DMS 273 treated with DMSO at 0.1 percent for 48 hours (cell line): ENCODE data around the gene TMEM217.
"Not testable (repeated sequence)": the region's sequence is repeated elsewhere in the genome, so short reads cannot be mapped to it uniquely, and the experiment has no call there.

Experiments
- DNase-seq: peaks from one replicate; lab custom pipeline; 2025; lab: John Stamatoyannopoulos, UW

The TMEM217 gene

GRCh38 chr6:37210313-37210968, 47.5 kb downstream of the TMEM217 start:
- peak; percentile 47 for DNase-seq

DNA sequence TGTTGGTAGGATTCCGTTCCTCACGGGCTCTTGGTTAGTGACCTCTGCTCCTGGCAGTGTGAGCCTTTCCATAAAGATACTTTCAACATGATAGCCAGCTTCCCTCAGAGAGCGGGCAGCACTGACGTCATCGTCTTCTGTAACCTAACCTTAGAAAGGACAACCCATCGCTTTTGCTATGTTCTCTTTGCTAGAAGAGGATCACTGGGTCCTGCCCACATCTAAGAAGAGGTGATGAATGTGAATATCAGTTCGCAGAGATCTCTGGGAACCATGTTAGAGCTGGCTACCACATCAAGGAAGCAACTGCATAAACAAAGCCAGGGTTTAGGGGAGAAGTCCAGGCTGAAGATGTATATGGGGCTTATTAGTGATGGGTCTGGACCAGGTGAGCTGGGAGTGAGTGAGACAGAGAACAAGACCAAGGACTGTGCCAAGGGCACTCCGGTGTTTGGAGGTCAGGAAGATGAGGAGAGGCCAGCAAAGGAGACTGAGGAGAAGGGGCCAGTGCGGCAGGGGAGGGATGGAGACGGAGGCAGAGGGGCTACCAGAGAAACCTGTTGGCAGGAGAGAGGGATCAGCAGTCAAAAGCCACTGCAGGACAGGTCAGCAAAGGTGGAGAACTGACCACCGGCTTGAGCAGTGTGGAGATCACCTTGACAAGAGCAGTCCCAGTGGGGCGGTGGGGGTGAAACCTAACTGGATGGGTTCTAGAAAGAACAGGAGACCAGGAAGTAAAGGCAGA, 48.3 kb downstream of the TMEM217 start:
- DNase-seq, result no peak

DNA sequence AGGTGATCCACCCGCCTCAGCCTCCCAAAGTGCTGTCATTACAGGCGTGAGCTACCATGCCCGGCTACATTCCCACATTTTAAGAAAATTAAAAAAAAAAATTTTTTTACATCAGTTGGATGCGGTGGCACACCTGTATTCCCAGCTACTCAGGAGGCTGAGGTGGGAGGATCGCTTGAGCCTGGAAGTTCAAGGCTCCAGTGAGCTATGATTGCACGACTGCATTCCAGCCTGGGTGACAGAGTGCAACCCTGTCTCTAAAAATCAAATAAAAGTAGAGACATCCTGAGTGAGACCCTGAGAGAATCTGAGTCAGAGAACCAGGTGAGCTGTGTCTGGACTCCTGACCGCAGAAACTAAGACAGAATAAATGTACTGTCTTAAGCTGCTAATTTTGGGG, 49.2 kb downstream of the TMEM217 start:
- no peak for DNase-seq

GRCh38 chr6:37207903-37208456, 50.0 kb downstream of the TMEM217 start:
- peak; percentile 29 for DNase-seq

- DNase-seq, result no peak
Observed at GRCh38 chr6:37206622-37207021, 51.3 kb downstream of the TMEM217 start.

- DNase-seq, result no peak
Observed at GRCh38 chr6:37205997-37206340, 52.0 kb downstream of the TMEM217 start.

- no peak for DNase-seq
Observed at GRCh38 chr6:37205175-37205996, 52.6 kb downstream of the TMEM217 start.

- DNase-seq, result no peak
Observed at GRCh38 chr6:37204014-37204751, 53.8 kb downstream of the TMEM217 start.

DNA sequence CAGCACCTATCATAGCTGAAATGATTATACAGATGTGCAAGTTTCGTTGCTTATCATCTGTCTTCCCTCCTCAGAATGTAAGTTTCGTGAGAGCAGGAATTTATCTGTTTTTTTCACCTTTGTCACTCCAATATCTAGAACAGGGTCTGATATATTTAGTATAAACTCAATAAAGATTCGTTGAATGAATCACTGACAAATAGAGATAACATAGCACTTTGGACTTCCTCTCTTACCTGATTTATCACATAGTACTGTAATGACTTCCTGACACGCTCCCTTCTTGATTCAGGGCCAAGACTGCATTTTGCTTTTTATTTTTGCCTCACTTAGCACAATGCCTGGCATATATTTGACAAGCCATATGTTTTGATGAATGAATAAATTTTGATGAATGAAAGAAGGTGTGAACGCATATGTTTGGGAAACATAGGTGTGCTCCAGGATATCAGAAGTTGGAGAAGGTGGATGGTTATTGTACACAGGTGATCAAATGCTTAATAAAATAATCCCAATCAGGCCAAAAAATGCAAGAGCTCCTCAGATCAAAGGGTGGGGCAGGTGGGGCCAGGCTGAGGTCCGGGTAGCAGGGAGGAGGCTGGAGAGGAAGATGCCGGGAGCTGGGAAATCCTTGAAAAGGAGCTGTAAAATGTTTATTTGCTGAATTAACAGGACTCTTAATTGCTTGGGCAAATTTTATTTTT, 55.0 kb downstream of the TMEM217 start:
- no peak for DNase-seq

DNA sequence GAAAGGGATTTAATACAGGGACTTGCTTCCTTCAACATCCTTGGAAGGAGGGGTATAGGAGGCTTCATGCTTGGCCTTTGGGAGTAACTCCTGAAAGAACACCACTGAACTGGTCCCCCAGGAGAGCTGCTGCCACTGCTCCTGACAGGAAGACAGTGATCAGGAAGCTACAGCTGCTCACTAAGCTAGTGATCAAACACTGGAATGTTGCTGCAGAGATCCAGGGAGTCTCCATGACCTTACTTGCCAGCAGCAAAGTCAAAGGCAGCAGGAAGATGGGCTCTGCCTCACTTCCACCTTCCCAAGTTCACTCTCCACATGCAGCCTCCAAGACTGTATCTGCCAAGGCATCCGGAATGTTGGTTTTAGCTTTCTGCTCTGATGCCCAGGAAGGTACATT, 56.2 kb downstream of the TMEM217 start:
- no peak for DNase-seq

DNA sequence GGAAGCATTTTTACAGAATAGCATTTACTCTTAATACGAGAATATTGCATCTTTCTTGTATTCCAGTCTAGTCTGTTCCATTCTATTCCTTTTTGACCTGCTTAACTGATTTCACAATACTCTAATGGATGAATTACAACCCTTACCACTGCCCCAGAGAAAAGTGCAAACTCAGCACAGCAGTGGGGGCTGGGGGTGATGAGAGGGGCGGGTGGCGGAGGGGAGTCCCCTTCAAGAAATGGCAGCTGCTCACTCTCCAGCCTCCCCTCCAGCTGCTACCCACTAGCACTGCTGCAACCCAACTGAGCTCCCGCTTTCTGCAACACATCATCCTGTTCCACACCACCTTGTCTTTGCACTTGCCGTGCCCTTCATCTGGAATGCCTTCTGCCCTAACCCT, 57.9 kb downstream of the TMEM217 start:
- no peak for DNase-seq

DNA sequence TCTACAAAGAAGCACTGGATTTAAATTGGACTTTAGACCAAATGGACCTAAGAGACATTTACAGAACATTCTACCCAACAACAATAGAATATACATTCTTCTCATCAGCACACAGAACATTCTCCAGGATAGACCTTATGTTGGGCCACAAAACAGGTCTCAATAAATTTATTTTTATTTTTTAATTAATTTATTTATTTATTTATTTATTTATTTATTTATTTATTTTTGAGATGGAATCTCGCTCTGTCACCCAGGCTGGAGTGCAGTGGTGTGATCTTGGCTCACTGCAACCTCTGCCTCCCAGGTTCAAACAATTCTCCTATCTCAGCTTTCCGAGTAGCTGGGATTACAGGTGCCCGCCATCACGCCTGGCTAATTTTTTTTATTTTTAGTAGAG, 61.5 kb downstream of the TMEM217 start:
- not testable (repeated sequence) for DNase-seq

DNA sequence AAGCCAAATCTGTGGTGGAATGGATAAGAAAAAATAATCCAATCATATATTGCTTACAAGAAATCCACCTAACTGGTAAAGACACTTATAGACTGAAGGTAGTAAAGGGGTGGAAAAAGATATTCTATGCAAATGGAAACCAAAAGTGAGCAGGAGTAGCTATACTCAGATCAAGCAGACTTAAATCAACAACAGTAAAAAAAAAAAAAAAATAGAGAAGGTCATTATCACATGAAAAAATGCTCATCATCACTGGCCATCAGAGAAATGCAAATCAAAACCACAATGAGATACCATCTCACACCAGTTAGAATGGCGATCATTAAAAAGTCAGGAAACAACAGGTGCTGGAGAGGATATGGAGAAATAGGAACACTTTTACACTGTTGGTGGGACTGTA, 63.1 kb downstream of the TMEM217 start:
- not testable (repeated sequence) for DNase-seq

DNA sequence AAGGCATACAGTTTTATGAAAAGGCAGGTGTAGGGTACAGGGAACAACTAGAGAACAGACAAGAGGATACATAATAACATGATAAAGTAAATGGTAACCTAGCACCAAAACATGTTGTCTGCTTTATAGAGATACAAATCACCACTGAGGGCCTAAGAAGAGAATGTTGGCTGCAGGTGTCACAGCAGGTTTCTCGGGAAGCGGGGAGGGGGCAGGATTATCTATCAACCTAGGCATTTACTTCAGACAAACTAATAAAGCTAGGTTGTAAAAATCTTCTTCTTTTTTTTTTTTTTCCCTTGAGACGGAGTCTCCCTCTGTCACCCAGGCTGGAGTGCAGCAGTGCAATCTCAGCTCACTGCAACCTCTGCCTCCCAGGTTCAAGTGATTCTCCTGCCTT, 65.3 kb downstream of the TMEM217 start:
- no peak for DNase-seq

GRCh38 chr6:37190159-37190535, 67.8 kb downstream of the TMEM217 start:
- DNase-seq, result no peak

DNA sequence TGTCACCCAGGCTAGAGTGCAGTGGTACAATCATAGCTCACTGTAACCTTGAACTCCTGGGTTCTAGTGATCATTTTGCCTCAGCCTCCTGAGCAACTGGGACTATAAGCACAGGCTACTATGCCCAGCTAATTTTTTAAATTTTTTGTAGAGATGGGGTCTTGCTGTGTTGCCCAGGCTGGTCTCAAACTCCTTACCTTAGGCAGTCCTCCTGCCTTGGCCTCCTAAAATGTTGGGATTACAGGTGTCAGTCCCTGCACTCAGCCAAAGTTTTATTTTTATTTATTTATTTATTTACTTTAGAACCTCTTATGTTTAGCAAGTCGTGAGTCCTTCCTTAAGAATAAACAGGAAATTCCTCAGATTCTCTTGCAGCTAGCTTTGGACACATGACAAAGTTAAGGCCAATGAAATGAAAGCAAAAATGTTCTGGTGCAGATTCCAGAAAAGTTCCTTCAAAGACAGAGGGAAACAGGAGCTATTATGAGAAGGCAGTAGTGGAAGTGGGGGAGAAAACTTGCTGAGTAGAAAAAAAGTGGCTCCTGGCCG, 68.9 kb downstream of the TMEM217 start:
- no peak for DNase-seq

GRCh38 chr6:37187321-37188022, 70.5 kb downstream of the TMEM217 start:
- no peak for DNase-seq

DNA sequence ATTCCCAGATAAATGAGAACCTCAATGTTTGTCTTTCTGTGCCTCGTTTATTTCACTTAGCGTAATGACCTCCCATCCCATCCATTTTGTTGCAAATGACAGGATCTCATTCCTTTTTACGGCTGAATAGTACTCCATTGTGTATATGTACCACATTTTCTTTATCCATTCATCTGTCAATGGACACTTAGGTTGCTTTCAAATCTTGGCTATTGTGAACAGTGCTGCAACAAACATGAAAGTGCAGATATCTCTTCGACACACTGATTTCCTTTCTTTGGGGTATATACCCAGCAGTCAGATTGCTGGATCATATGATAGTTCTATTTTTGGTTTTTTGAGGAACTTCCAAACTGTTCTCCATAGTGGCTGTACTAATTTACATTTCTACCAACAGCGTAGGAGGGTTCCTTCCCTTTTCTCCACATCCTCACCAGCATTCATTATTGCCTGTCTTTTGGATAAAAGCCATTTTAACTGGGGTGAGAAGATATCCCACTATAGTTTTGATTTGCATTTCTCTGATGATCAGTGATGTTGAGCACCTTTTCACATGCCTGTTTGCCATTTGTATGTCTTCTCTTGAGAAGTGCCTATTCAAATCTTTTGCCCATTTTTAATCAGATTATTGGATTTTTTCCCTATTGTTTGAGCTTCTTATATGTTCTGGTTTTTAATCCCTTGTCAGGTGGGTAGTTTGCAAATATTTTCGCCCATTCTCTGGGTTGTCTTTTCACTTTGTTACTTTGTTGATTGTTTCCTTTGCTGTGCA, 71.8 kb downstream of the TMEM217 start:
- DNase-seq, result not testable (repeated sequence)

GRCh38 chr6:37182736-37183590, 75.0 kb downstream of the TMEM217 start:
- DNase-seq, result no peak
